H1 (cell line): ENCODE measurements around the gene FRMD4A. TPM values are rescaled to one million over a fixed set of nuclear protein-coding genes. Genes with fewer than 3 reads are reported as not detected.

Experiments used
- CTCF ChIA-PET: fragments of 300-600 bp; sonication (Branson Sonifier 250); formaldehyde crosslinking; loops from one replicate; lab custom pipeline; 2021; ENCODE audit not compliant: partially characterized antibody; lab: Charles Lee
- POLR2A ChIA-PET: fragments of 300-600 bp; sonication (Branson Sonifier 250); formaldehyde crosslinking; loops from one replicate; lab custom pipeline; 2021; ENCODE audit warnings: inconsistent platforms; ENCODE audit not compliant: partially characterized antibody; lab: Charles Lee
- DNase-seq, 2 experiments: peaks; one replicate each; pipeline versions ENCODE4 v3.0.0 to v3.0.0-alpha.2; 2010 to 2022; ENCODE audit warnings: low spot score in 2 of 2, low read depth in 1 of 2, mixed read lengths in 1 of 2
- FAIRE-seq: peaks from 2 replicates; lab custom pipeline; 2011; peaks lifted over from hg19 to GRCh38; lab: Jason Lieb, UNC
- H2AFZ ChIP-seq: 2 replicates; pipeline ENCODE4 v1.8.1; 2012; ENCODE audit warnings: low read length, inconsistent platforms
- H2AK5ac ChIP-seq: 2 replicates; pipeline ENCODE4 v1.6.1; 2013; ENCODE audit warnings: low read depth, low read length
- H2BK120ac ChIP-seq: replicated peaks from 2 replicates; pipeline ENCODE3; 2013; ENCODE audit warnings: low read depth, low read length, inconsistent platforms
- H2BK12ac ChIP-seq: 2 replicates; pipeline ENCODE4 v1.6.1; 2013; ENCODE audit warnings: low read depth, low read length
- H2BK15ac ChIP-seq: 2 replicates; pipeline ENCODE4 v1.6.1; 2013; ENCODE audit warnings: low read length
- H2BK20ac ChIP-seq: 2 replicates; pipeline ENCODE4 v1.6.1; 2013; ENCODE audit warnings: low read length
- H2BK5ac ChIP-seq: 2 replicates; pipeline ENCODE4 v1.6.1; 2013; ENCODE audit warnings: low read depth, low read length
- H3K14ac ChIP-seq: 2 replicates; pipeline ENCODE4 v1.6.1; 2013; ENCODE audit warnings: inconsistent platforms; ENCODE audit not compliant: insufficient read length
- H3K18ac ChIP-seq: 2 replicates; pipeline ENCODE4 v1.6.1; 2013; ENCODE audit warnings: low read length; ENCODE audit errors: extremely low read depth
- H3K23ac ChIP-seq: 2 replicates; pipeline ENCODE4 v1.6.1; 2013; ENCODE audit warnings: inconsistent platforms; ENCODE audit not compliant: insufficient read length
- H3K23me2 ChIP-seq: 2 replicates; pipeline ENCODE4 v1.6.1; 2013; ENCODE audit warnings: low read depth, low read length
- H3K27ac ChIP-seq: 2 replicates; pipeline ENCODE4 v1.6.1; 2011; ENCODE audit warnings: low read depth, low read length, inconsistent platforms
- H3K27me3 ChIP-seq, 4 experiments: replicated peaks in 1 of 4; 1 replicate in 1 of 4; 2 replicates in 3 of 4; pipeline versions ENCODE4 v1.6.1 to v1.8.1; 2011 to 2013; ENCODE audit warnings: low read length in 3 of 4, mild to moderate bottlenecking in 3 of 4, inconsistent platforms in 2 of 4, mixed read lengths in 2 of 4, moderate library complexity in 1 of 4; ENCODE audit not compliant: control insufficient read depth in 3 of 4, insufficient read depth in 3 of 4; ENCODE audit errors: extremely low read depth in 1 of 4
- H3K36me3 ChIP-seq, 4 experiments: 2 replicates each; pipeline versions ENCODE4 v1.6.1 to v1.8.1; 2011 to 2013; ENCODE audit warnings: mild to moderate bottlenecking in 4 of 4, low read length in 3 of 4, moderate library complexity in 2 of 4, control low read depth in 1 of 4, inconsistent platforms in 1 of 4; ENCODE audit not compliant: insufficient read depth in 4 of 4, control insufficient read depth in 2 of 4
- H3K4ac ChIP-seq: replicated peaks from 2 replicates; pipeline ENCODE3; 2013; ENCODE audit warnings: low read length, low read depth, mixed read lengths, inconsistent platforms; ENCODE audit not compliant: insufficient read length
- H3K4me1 ChIP-seq, 4 experiments: replicated peaks in 1 of 4; 1 replicate in 1 of 4; 2 replicates in 3 of 4; pipeline versions ENCODE4 v1.6.1 to v1.8.1; 2011 to 2013; ENCODE audit warnings: low read length in 3 of 4, inconsistent platforms in 2 of 4, mixed read lengths in 1 of 4; ENCODE audit not compliant: insufficient read depth in 4 of 4, control insufficient read depth in 3 of 4
- H3K4me2 ChIP-seq, 2 experiments: 2 replicates each; pipeline versions ENCODE4 v1.6.1 to v1.8.1; 2011 to 2013; ENCODE audit warnings: low read depth in 2 of 2, low read length in 2 of 2, control low read depth in 1 of 2, inconsistent platforms in 1 of 2, mild to moderate bottlenecking in 1 of 2; ENCODE audit not compliant: insufficient read depth in 1 of 2
- H3K4me3 ChIP-seq, 4 experiments: fragments of 200-600, 300-600 bp in 1 of 4; sonication (generic), shearing (Covaris generic), sonication (Bioruptor Twin) in 1 of 4; 2 replicates each; pipeline versions ENCODE4 v1.5.1 to v1.8.1; 2011 to 2016; ENCODE audit warnings: low read length in 4 of 4, low read depth in 3 of 4, control low read depth in 2 of 4, inconsistent platforms in 2 of 4, mild to moderate bottlenecking in 2 of 4, mixed read lengths in 1 of 4, moderate library complexity in 1 of 4; ENCODE audit not compliant: insufficient read depth in 2 of 4; ENCODE audit errors: extremely low read depth in 1 of 4
- H3K56ac ChIP-seq: replicated peaks from 2 replicates; pipeline ENCODE3; 2013; ENCODE audit warnings: low read depth, mild to moderate bottlenecking, mixed read lengths, low read length, inconsistent platforms; ENCODE audit not compliant: insufficient read length
- H3K79me1 ChIP-seq: 2 replicates; pipeline ENCODE4 v1.6.1; 2013; ENCODE audit warnings: low read depth, low read length, control low read depth
- H3K79me2 ChIP-seq, 2 experiments: 2 replicates each; pipeline versions ENCODE4 v1.6.1 to v1.8.1; 2012 to 2013; ENCODE audit warnings: low read length in 2 of 2, mild to moderate bottlenecking in 2 of 2, inconsistent platforms in 1 of 2; ENCODE audit not compliant: insufficient read depth in 2 of 2, control insufficient read depth in 1 of 2
- H3K9ac ChIP-seq, 4 experiments: replicated peaks in 1 of 4; 1 replicate in 1 of 4; 2 replicates in 3 of 4; pipeline versions ENCODE4 v1.6.1 to v1.8.1; 2011 to 2013; ENCODE audit warnings: low read depth in 3 of 4, low read length in 3 of 4, control low read depth in 2 of 4, mild to moderate bottlenecking in 2 of 4, moderate library complexity in 2 of 4, inconsistent platforms in 1 of 4; ENCODE audit errors: extremely low read depth in 1 of 4
- H3K9me3 ChIP-seq, 2 experiments: 2 replicates each; pipeline versions ENCODE4 v1.6.1 to v1.8.1; 2012 to 2013; ENCODE audit warnings: mild to moderate bottlenecking in 2 of 2, moderate library complexity in 2 of 2, control low read depth in 1 of 2, inconsistent platforms in 1 of 2, low read depth in 1 of 2, low read length in 1 of 2, mixed read lengths in 1 of 2; ENCODE audit not compliant: insufficient read depth in 2 of 2
- H4K20me1 ChIP-seq, 2 experiments: replicated peaks in 1 of 2; 2 replicates each; pipeline versions ENCODE3 to v1.8.1; 2011 to 2013; ENCODE audit warnings: inconsistent platforms in 2 of 2, low read length in 2 of 2, mild to moderate bottlenecking in 1 of 2; ENCODE audit not compliant: insufficient read depth in 2 of 2, control insufficient read depth in 1 of 2
- H4K5ac ChIP-seq: 2 replicates; pipeline ENCODE4 v1.6.1; 2013; ENCODE audit warnings: low read length, low read depth, mixed read lengths, inconsistent platforms; ENCODE audit not compliant: insufficient read length
- H4K8ac ChIP-seq: 2 replicates; pipeline ENCODE4 v1.8.0; 2013; ENCODE audit warnings: mild to moderate bottlenecking, moderate library complexity, low read length, inconsistent platforms; ENCODE audit not compliant: insufficient read depth; ENCODE audit errors: extremely low read depth
- H4K91ac ChIP-seq: replicated peaks from 2 replicates; pipeline ENCODE3; 2013; ENCODE audit warnings: low read length, mixed read lengths, inconsistent platforms; ENCODE audit not compliant: insufficient read length
- ATF3 ChIP-seq: IDR thresholded peaks from 2 replicates; pipeline ENCODE4 v1.6.1; 2011; ENCODE audit warnings: low read depth, mild to moderate bottlenecking, low read length; ENCODE audit not compliant: insufficient read depth
- BCL11A ChIP-seq, 2 experiments: IDR thresholded peaks; one replicate each; pipeline ENCODE4 v1.6.1; 2011; ENCODE audit warnings: low read depth in 2 of 2, low read length in 2 of 2, mild to moderate bottlenecking in 2 of 2
- EZH2 ChIP-seq: fragments of 200-600 bp; sonication (generic); IDR thresholded peaks from 2 replicates; pipeline ENCODE4 v1.7.1; 2012; ENCODE audit warnings: low read depth, mild to moderate bottlenecking, moderate library complexity, low read length, inconsistent platforms; ENCODE audit not compliant: severe bottlenecking
- HDAC6 ChIP-seq: IDR thresholded peaks from one replicate; pipeline ENCODE4 v1.7.1; 2012; ENCODE audit warnings: low read depth, mild to moderate bottlenecking, inconsistent platforms, low read length, moderate library complexity
- POLR2AphosphoS5 ChIP-seq: IDR thresholded peaks from 2 replicates; pipeline ENCODE4 v1.6.1; 2011; ENCODE audit warnings: low read depth, low read length
- RAD21 ChIP-seq, 2 experiments: IDR thresholded peaks in 1 of 2; conservative IDR thresholded peaks in 1 of 2; 2 replicates each; pipeline ENCODE4 v1.6.1; 2011; ENCODE audit warnings: low read depth in 2 of 2, low read length in 2 of 2, improper control_type of control experiment in 1 of 2, inconsistent platforms in 1 of 2, mild to moderate bottlenecking in 1 of 2, moderate library complexity in 1 of 2
- WGBS, 2 experiments: shearing (Covaris generic) in 1 of 2; methylation state at CpG; one replicate each; pipeline versions ENCODE4 v1.1.6 to v1.1.7; 2013 to 2015; ENCODE audit warnings: low lambda C conversion rate in 2 of 2, mixed read lengths in 2 of 2, inconsistent platforms in 1 of 2, low coverage in 1 of 2, missing lambda C conversion rate in 1 of 2; ENCODE audit not compliant: insufficient replicate concordance in 2 of 2, insufficient coverage in 1 of 2, insufficient read length in 1 of 2; ENCODE audit errors: extremely low coverage in 1 of 2, missing lambda C conversion rate in 1 of 2; 5-methylcytosine and 5-hydroxymethylcytosine counted together
- polyA plus RNA-seq, 7 experiments: library from polyadenylated mRNA; depleted of rRNA in 3 of 7; stranded (reverse) in 5 of 7; unstranded in 2 of 7; fragments of >200 nt in 5 of 7; fragments of 200-250 nt in 2 of 7; gene quantifications; 1 replicate in 5 of 7; 2 replicates in 1 of 7; 4 replicates in 1 of 7; pipeline versions ENCODE4 v1.2.1 to v1.2.3, GENCODE V29; 2011 to 2013; ENCODE audit warnings: missing spikeins in 2 of 7, mixed read lengths in 2 of 7
- total RNA-seq: library from RNA; stranded (reverse); fragmentation: NEBNext Ultra II Directional; extraction: Animal tissue kit (Norgen Biotek cat#: 25700); gene quantifications from 2 replicates; pipeline ENCODE4 v1.2.1, GENCODE V29; 2021
- TF ChIP-seq, protein P1 (sequence below), 3 experiments: IDR thresholded peaks; 1 replicate in 2 of 3; 2 replicates in 1 of 3; pipeline versions ENCODE4 v1.5.1 to v1.6.1; 2011; ENCODE audit warnings: low read length in 3 of 3, mild to moderate bottlenecking in 3 of 3, inconsistent platforms in 2 of 3, low read depth in 1 of 3, moderate library complexity in 1 of 3; ENCODE audit not compliant: insufficient read depth in 1 of 3; ENCODE audit errors: control extremely low read depth in 1 of 3
- TF ChIP-seq, protein P2 (sequence below): IDR thresholded peaks from 2 replicates; pipeline ENCODE4 v1.6.1; 2012; ENCODE audit warnings: low read length, inconsistent platforms

The FRMD4A gene
- total and polyA plus RNA-seq, 2 of the 8 experiments (the other 6 are each of a cell fraction or from before 2014, with no cell fraction given) = 38.6 to 39.6 TPM

GRCh38 chr10:14071956-14072355 is 258.8 kb downstream of the FRMD4A start:
- no peak overlapping the region for H2AK5ac ChIP-seq
- no peak overlapping the region for H3K4me3 ChIP-seq
- peaks cover 0 to 3% (median 0%) of the 10 kb centered on the region in 4 experiments; a peak in 1 of 7 replicates for H3K4me1 ChIP-seq
- no peak overlapping the region for H3K18ac ChIP-seq
- no peaks in the 10 kb centered on the region for H3K36me3 ChIP-seq
- no peak overlapping the region for H4K8ac ChIP-seq
- no peak overlapping the region for H2BK12ac ChIP-seq
- no peaks in the 10 kb centered on the region for H4K20me1 ChIP-seq
- WGBS, 2 experiments = 89% methylated on average over 4 of the region's 4 CpGs; no CpG with 5 or more reads in 1 of the 2 experiments
- H3K27ac ChIP-seq = no peak overlapping the region
- CTCF ChIA-PET = interaction anchor here (0.8 to 1.5 kb wide), 2 partner anchors 17 to 262 kb away, joined by 3 read pairs; no protein-coding TSS in a partner anchor
- POLR2A ChIA-PET = interaction anchor here (1.0 to 2.1 kb wide), 3 partner anchors 8 to 112 kb away, joined by 3 to 5 read pairs (median 4); no protein-coding TSS in a partner anchor
- no peak overlapping the region for H2BK15ac ChIP-seq
- no peaks in the 10 kb centered on the region for H3K23me2 ChIP-seq
- no peak overlapping the region for H3K4ac ChIP-seq
- no peak overlapping the region for H2BK20ac ChIP-seq
- no peaks in the 10 kb centered on the region for H3K9me3 ChIP-seq
- H3K9ac ChIP-seq = no peak overlapping the region
- H4K91ac ChIP-seq = no peak overlapping the region
- H2BK5ac ChIP-seq = no peak overlapping the region
- no peaks in the 10 kb centered on the region for H3K79me1 ChIP-seq
- H2AFZ ChIP-seq = no peak overlapping the region
- no peak for DNase-seq
- no peaks in the 10 kb centered on the region for H3K79me2 ChIP-seq
- no peak overlapping the region for H2BK120ac ChIP-seq
- no peak overlapping the region for H3K23ac ChIP-seq
- H3K14ac ChIP-seq = no peak overlapping the region
- H3K4me2 ChIP-seq = no peak overlapping the region
- no peaks in the 10 kb centered on the region for H3K27me3 ChIP-seq
- H3K56ac ChIP-seq = no peak overlapping the region
- H4K5ac ChIP-seq = no peak overlapping the region
- FAIRE-seq = no peak
- TF ChIP-seq ATF3 (no peak), BCL11A (IDR thresholded peaks at IDR 0.05; ENCODE audit: low read depth in 2 of 2, low read length in 2 of 2) (no peak), EZH2 (no peak), RAD21 (IDR thresholded peaks at IDR 0.05 in 1 of 2, conservative IDR thresholded peaks at IDR 0.05 in 1 of 2; ENCODE audit: low read depth in 2 of 2, low read length in 2 of 2) (no peak), HDAC6 (no peak), POLR2AphosphoS5 (no peak)
- TF ChIP-seq, protein P1, sequence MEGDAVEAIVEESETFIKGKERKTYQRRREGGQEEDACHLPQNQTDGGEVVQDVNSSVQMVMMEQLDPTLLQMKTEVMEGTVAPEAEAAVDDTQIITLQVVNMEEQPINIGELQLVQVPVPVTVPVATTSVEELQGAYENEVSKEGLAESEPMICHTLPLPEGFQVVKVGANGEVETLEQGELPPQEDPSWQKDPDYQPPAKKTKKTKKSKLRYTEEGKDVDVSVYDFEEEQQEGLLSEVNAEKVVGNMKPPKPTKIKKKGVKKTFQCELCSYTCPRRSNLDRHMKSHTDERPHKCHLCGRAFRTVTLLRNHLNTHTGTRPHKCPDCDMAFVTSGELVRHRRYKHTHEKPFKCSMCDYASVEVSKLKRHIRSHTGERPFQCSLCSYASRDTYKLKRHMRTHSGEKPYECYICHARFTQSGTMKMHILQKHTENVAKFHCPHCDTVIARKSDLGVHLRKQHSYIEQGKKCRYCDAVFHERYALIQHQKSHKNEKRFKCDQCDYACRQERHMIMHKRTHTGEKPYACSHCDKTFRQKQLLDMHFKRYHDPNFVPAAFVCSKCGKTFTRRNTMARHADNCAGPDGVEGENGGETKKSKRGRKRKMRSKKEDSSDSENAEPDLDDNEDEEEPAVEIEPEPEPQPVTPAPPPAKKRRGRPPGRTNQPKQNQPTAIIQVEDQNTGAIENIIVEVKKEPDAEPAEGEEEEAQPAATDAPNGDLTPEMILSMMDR (IDR thresholded peaks at IDR 0.05; ENCODE audit: control extremely low read depth in 1 of 3, insufficient read depth in 1 of 3, low read depth in 1 of 3, low read length in 3 of 3) = no peak
- TF ChIP-seq, protein P2, sequence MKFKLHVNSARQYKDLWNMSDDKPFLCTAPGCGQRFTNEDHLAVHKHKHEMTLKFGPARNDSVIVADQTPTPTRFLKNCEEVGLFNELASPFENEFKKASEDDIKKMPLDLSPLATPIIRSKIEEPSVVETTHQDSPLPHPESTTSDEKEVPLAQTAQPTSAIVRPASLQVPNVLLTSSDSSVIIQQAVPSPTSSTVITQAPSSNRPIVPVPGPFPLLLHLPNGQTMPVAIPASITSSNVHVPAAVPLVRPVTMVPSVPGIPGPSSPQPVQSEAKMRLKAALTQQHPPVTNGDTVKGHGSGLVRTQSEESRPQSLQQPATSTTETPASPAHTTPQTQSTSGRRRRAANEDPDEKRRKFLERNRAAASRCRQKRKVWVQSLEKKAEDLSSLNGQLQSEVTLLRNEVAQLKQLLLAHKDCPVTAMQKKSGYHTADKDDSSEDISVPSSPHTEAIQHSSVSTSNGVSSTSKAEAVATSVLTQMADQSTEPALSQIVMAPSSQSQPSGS = no peak
